HUDEP-2 (cell line): ENCODE results near the gene WSB1.

Experiments
- DNase-seq, 76 experiments: peaks; one replicate each; lab custom pipeline; 2025; ENCODE audit not compliant: unreplicated experiment in 76 of 76; lab: John Stamatoyannopoulos, UW

WSB1 gene

DNA sequence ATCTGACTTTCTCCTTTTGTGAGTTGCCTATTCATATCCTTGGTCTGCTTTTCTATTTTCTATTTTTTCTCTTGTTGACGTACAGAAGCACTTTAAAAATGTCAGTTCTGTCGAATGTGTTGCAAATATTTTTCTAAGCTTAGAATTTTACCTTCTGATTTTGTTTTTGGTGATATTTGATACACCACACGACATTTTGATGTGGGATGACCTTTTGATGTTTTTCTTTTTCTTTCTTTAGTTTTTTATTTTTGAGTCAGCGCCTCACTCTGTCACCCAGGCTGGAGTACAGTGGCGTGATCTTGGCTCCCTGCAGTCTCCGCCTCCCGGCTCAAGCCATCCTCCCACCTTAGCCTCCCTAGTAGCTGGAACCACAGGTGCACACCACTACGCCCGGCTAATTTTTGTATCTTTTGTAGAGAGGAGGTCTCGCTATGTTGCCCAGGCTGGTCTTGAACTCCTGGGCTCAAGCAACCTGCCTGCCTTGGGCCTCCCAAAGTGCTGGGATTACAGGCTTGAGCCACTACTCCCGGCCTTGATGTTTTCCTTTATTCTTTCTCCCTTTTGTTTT lies 39.6 kb downstream of the WSB1 start:
- peak in 2 of 76 experiments; percentile 17 to 29 for DNase-seq

DNA sequence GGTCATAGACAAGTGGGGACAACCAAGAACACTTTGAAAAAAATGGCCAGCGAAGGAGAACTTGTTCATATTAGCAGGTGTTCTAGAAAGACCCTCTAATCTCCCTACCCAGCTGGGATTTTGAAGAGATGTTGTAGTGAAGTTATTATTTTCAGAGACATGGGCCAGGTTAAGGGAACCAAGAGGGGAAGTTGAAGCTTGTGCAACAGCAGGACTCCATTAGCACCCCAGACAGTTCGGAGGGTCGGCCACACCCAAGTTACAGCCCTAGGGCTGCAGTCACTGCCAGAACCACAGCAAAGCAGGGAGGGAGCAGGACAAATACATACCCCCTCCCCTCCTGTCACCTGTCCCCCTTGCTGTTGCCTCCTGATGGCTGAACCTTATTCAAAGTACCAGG lies 42.3 kb downstream of the WSB1 start:
- DNase-seq, result peak in 1 of 76 experiments; percentile 4

DNA sequence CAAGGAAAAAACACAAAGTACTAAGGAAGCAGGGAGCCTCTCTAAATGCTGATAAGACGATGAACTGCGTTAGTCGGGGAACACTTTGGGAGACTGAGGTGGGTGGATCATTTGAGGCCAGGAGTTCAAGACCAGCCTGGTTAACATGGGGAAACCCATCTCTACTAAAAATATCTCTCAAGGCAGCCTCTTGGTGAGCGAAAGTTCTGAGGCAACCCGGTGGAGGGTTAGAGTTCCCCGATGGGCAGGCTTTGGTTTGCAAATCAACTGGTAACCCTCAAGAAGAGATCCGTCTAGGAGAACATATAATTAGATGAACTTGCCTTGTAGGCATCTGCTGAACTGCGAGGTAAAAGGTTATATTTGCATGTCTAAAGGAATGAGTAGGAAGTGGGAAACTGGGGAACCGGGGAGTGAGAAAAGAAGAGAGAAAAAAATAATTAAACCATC lies 44.6 kb downstream of the WSB1 start:
- no peak for DNase-seq

DNA sequence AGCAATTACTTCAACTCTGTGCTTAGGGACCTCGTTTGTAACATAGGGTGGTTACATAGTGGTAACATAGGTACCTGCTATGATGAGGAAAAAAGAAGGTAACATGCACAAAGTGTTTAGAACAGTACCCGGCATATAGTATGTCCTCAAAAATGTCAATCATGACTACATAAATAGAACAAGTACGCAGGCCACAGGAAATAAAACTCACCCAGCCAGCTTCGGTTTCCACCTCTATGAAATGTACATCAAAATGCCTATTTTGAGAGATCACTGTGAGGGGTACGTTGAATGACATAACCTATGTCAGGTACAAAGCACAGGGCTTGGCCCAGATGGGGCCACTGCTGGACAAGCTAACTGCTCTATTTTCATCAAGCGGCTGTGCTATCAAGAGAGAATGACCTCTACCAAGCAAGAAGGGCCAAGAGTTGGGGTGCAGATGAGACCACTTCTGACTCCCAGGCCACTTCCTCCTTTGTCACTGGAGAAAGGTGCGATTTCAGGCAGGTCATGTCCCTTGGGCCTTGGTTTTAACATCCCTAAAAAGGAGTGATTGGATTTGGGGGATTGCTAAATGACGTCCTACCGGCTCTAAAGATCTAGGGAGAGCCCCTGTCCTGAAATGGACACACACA lies 45.4 kb downstream of the WSB1 start:
- no peak for DNase-seq

DNA sequence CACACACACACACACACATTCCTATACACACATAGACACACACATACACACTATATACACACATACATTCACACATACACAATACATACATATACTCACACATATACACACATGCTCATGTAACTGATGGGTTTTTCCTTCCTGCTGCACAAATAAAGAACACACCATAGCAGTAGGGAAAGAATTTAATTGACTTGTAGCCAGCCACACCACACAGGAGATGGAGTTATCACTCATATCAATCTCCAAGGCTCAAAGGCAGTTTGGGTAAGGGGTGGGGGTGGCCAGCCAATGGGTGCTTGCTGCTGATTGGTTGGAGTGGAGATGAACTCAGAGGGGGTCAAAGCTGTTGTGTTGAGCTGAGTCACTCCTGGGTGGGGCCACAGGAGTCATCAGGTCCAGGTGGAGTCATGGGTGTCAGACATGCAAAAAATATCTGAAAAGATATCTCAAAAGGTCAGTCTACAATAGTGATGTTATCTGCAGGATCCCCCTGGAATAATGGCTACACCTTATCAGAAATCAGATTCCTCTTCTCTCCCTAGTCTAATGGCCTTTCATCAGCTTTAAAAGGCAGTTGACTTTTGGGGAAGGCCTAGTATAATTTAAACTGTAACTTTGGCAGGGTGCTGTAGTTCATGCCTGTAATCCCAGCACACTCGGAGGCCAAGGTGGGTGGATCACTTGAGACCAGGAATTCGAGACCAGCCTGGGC lies 46.1 kb downstream of the WSB1 start:
- DNase-seq, result peak in 32 of 76 experiments; percentile 7 to 62 (median 34)

DNA sequence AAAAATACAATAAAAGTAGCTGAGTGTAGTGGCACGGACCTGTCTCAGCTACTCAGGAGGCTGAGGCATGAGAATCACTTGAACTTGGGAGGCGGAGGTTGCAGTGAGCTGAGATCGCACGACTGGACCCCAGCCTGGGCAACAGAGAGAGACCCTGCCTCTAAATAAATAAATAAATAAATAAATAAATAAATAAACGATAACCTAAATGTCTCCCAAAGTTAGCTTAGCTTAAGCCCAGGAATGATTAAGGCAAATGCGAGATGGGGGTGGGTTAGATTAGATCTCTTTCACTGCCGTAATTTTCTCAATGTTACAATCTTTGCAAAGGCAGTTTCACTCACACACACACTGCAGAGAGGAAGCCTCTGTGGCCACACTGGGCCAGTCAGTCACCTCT lies 46.7 kb downstream of the WSB1 start:
- no peak for DNase-seq

DNA sequence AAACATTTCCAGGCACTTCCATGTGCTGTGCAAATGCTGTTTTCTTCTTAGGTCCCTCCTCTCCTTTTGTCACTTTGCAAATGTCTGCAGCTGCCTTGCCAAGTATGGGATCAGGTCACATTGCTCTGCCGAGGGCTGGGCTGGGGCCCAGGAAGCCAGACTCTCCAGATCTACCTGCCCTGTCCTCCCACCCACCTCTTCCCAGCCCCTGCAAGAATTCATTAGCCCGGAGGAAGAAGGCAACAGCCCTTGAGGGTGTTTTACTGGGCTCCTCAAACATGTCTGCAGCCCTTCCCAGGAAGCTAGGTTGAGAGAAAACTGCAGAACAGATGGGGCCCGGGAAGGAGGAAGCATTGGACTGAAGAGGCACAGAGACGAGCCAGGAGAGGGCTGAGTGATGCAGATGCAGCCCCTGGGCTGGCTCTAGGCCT lies 47.1 kb downstream of the WSB1 start:
- no peak for DNase-seq

DNA sequence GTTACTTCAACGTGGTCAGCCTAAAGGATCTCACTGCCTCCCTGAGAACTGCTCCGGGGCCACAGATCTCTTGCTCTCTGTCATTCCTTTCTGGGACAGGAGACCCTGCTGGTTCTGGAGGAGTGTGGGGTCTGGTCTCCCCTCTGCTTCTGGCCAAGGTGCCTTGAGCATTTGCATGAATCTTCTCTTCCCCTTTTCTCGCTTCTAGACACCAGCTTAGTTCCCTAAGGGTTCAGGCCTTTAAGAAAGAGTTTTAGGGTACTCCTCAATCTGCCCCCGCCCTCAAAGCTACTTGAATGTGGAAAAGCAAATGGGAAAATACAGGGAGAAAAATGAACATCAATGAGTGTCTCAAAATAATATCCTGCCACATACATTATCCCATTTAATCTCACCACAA lies 48.1 kb downstream of the WSB1 start:
- DNase-seq, result no peak

DNA sequence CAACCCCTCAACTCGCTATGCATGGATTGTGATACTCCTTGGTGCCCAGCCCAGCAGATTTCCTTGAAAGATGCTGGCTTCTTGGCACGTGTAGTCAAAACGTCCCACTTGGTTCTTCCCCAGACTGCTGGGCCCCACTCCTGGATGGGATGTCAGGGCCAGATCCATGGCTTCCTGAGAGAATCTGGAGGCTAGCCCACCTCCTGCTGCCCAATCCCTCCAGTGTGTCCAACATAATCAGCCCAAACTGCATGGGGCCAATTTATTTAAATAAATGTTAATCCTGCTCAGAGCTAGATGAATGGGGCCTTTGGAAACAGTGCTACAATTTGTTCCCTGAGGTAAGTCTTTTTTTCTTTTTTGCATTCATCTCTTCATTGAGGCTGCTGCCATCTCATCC lies 49.4 kb downstream of the WSB1 start:
- DNase-seq, result no peak

DNA sequence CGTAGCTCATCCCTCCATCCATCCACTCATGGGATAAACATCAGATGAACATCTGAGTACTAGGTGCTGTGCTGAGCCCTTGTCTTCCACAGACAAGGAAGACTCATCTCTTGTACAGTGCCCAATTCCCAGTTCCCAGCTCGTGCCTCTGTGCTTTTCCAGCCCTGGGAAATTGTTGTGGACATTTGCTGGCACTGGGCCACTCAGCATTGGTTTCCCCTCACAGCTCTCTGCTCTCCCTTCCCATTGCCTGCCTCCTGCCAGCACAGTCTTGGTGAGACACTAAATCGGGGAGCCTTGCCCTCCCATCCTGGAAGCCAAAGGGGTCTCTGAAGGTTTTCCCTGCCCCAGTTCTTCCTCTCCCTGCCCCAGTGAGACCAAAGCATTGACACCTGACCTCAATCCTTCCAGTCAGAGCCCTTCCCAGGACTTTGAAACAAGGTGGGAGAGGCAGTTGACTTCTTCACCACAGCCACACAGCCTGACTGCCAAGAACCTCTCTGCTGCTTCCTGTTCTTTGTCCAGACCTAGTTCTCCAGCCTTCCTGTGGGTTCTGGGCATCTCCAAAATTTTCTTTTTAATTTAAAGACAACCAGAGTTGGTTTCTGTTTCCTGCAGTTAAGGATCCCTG lies 50.2 kb downstream of the WSB1 start:
- DNase-seq, result no peak

DNA sequence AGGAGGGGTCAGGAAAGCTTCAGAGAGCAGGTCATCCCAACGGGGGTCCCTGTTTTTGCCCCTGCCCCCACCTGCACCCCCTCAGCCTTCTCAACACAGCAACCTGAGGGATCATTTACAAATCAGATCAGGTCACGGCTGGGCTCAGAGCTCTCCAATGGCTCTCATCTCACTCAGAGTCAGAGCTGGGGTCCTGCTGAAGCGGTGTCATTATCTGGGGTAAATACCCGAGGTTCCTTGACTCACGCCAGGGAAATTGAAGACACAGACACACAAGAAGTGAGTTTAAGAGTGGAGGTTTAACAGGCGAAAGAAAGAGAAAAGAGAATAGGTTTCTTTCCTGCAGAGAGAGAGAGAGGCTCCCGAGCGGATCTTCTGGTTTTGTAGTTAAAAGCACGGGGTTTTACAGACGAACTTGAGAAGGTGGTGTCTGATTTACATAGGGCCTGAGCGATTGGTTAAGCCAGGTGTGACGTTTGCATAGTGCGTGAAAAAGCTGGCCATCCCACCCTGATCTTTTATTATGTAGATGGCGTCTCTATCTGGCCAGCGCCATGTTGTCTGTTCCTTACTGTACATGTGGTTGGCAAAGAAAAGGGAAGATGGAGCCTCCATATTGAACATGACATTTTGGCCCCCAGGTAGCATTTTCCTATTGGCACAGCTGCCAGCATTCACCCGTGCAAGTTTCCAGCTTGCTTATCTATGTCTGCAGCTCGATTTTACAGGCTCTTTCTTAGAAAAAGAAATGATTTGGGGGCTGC lies 51.4 kb downstream of the WSB1 start:
- no peak for DNase-seq

DNA sequence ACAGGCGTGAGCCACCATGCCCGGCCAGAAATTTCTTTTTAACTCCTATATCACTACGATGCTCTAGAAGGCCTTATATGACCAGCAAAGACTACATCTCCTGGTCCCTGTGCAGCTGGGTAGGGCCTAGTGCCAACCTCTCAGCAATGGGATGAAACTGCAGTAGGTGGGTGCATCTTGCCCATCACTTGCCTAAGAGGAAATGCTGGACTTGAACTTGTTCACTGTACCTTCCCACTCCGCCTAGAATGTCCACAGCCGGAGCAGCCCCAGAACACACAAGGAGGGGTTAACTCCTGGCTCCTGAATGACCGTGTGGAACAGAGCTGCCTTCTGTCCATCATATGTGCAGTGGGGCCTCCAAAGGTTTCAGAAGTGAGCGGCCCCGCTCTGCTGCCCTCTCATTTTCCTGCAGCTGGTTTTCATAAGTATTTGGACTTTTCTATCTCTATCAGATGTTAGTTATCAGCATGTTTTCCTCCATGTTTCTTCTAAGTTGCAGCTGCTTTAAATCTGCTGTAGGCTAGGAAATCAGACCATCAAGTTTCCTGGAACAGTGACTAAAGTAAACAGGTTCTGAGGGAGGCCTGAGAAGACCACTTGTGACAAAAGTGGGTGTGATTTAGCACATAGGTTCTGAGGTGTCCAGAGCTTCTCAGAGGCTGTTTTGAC lies 52.5 kb downstream of the WSB1 start:
- no peak for DNase-seq

DNA sequence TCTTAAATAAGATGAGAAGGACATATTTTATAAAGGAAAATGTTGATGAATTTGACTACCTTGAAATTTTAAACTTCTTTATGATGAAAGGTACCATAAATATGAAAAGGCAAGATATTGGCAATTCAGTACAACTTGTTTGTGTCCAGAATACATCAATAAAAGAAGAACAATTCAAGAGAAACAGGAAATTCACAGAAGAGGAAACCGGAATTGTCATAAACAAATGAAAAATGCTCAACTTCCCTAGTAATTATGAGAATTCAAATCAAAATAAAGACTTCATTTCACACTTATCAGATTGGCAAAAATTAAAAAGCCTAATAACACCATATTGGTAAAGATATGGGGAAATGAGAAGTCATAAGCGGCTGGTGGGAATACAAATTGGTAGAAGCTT lies 54.3 kb downstream of the WSB1 start:
- no peak for DNase-seq

DNA sequence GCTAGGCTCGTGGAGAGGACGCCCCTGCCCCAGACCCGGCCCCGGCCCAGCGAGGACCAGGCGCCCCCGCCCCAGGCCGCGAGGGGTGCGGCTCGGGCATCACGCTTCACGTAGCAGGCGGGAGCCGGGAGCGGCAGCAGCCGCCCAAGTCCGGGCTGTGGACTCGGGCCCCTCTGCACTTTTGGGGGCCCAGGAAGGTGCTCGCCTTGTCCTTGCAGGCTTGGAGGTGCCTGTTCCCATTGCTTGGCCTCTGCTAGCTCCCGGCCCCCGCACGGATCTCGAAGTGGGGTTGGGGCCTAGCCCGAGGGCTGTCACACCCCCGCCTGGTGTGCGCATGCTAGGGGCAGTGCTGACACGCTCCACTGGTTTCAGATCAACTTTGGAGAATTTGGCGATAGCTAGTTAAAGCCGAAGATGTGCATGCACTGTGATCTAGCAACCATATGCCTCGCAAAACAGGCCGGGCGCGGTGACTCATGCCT lies 55.7 kb downstream of the WSB1 start:
- no peak for DNase-seq

DNA sequence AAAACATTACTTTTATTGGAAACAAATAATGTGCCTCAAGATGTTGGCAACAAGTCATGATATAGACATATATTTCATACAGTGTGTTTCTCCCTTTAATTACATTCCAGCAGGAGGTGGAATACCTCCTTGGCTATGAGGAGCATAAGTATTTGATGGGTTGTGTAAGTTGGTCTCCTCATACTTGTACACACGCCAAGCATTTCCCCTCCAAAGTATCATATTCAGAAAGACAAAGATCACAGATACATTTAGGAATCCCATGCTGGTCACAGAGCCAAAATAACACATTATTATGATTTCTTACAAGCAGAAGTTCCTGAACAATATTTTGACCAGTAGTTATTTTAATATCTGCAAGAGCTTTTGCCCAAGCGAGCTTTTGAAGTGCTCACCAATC lies 57.8 kb downstream of the WSB1 start:
- no peak for DNase-seq

DNA sequence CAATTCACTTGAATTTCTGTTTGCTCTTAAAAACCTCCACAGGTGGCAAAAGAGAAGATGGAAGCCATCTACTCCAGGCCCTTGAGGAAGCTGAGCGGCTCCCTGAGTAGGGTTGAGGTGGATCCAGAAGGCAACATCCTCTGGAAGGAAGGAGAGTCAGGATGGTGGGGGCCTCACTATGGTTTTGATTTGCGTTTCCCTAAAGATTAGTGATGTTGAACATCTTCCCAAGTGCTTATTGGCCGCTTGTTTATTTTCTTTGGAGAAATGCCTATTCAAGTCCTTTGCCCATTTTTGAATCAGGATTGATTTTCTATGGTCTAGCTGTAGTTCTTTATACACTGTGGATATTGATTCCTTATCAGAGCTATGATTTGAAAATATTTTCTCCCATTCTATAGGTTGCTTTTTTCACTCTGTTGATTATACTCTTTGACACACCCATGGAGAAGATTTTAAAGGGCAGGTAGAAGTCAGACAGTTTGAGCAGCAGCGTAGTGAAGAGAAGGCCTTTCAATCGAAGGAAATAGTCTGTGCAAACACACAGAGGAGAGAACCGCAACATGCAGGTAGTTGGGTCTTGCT lies 58.6 kb downstream of the WSB1 start:
- no peak for DNase-seq

DNA sequence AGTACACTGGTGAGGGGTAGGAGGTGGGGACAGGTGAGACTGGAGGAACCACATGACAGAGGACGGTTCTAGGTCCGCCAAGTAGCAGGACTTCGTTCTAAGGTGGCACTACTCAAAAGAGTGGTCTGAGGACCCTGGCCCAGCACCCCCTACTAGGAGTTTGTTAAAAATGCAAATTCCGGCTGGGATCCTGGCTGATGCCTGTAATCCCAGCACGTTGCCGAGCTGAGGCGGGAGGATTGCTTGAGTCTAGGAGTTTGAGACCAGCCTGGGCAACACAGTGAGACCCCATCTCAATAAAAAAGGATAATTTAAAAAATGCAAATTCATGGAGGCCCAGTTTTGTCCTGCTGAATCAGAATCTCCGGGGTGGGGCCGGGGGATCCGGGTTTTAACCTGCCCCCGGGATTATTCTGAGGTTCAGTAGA lies 59.1 kb downstream of the WSB1 start:
- no peak for DNase-seq

DNA sequence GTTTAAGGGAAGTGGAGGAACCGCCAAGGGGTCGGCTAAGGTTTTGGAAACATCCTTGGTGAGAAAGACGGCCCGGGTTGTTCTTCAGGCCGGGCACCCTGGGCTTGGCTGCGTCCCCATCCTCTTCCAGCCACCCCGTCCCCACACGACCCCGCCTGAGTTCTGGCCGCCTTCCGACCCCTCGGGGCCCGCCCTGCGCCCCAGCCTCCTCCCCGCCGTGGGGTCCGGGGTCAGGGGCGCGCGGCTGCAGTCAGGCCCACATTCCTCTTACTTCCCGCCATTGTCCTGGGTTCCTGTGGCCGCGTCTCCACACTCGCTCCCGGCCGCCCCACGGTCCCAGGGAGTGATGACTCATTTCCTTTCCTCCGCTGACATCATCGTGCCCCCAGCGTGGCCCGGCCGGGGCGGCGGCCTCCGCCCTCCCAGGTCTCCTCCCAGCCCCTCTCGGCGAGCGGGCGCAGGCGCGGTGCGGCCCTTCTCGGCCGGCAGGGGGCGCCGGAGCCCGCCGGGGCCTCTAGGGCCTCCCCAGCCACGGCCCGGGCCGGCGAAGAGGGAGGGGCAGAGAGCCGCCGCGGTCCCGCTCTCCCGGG lies 59.6 kb downstream of the WSB1 start:
- peak in 73 of 76 experiments; percentile 36 to 92 (median 83) for DNase-seq

DNA sequence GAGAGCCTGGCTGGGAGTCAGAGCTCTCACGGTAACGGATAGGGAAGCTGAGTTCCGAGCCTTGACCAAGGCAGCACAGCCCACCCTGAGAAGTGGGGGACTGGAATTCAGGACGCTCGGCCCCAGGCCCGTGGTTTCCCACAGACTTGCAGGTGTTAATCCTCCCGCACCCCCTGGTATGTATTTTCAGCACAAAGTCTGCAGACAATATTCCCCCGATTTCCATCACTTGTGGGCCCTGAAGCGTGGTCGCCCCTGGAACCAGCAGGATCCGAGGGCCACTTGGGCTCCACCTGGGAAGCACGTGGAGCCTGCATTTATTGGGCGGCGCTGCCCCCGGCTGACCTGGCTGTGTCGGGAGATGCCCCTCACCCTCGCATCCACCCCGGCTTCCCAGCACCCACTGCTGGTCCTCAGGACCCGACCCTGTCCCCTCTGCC lies 60.2 kb downstream of the WSB1 start:
- DNase-seq, result peak in 1 of 76 experiments; percentile 82
